Rectal smooth muscle tissue (tissue), 1 donor: Measurements from ENCODE around the gene ST8SIA5.

Experiments used
- H3K27ac ChIP-seq: one replicate; pipeline ENCODE4 v1.7.0; 2013; ENCODE audit warnings: low read depth, low read length, inconsistent platforms
- H3K27me3 ChIP-seq: one replicate; pipeline ENCODE4 v1.7.0; 2013; ENCODE audit warnings: low read length; ENCODE audit not compliant: control insufficient read depth, insufficient read depth
- H3K36me3 ChIP-seq: one replicate; pipeline ENCODE4 v1.7.0; 2013; ENCODE audit warnings: low read length; ENCODE audit not compliant: control insufficient read depth, insufficient read depth
- H3K4me1 ChIP-seq: one replicate; pipeline ENCODE4 v1.7.0; 2013; ENCODE audit warnings: low read length; ENCODE audit not compliant: control insufficient read depth, insufficient read depth
- H3K4me3 ChIP-seq: one replicate; pipeline ENCODE4 v1.7.0; 2013; ENCODE audit warnings: low read length
- H3K9ac ChIP-seq: one replicate; pipeline ENCODE4 v1.7.0; 2013; ENCODE audit warnings: low read length

Gene ST8SIA5

DNA sequence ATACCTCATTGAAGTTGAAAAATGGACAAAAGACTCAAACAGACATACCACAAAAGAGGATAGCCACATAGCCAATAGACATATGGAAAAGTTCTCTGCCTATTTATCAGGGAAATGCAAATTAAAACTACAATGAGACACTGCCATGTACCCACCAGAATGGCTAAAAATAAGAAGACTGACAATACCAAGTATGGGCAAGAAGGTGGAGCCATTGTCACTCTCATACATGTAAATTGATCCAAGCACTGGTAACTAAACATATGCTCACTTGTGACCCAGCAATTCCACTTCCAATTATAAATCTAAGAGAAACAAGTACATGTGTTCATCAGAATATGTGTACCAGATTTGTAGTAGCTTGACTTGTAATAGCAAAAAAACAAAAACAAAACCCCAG lies 104.5 kb downstream of the ST8SIA5 start:
- no peaks in the 10 kb centered on the region for H3K27me3 ChIP-seq

GRCh38 chr18:46650681-46651080 lies 106.2 kb downstream of the ST8SIA5 start:
- Histone ChIP-seq H3K36me3 (no peaks in the 10 kb centered on the region), H3K9ac (no peak overlapping the region), H3K4me3 (no peak overlapping the region), H3K27ac (no peak overlapping the region), H3K27me3 (no peaks in the 10 kb centered on the region), H3K4me1 (no peaks in the 10 kb centered on the region)

More for the DNA sequence above, 104.5 kb downstream of the ST8SIA5 start:
- Histone ChIP-seq H3K4me1 (no peaks in the 10 kb centered on the region), H3K4me3 (no peak overlapping the region), H3K36me3 (no peaks in the 10 kb centered on the region), H3K9ac (no peak overlapping the region), H3K27ac (no peak overlapping the region)

DNA sequence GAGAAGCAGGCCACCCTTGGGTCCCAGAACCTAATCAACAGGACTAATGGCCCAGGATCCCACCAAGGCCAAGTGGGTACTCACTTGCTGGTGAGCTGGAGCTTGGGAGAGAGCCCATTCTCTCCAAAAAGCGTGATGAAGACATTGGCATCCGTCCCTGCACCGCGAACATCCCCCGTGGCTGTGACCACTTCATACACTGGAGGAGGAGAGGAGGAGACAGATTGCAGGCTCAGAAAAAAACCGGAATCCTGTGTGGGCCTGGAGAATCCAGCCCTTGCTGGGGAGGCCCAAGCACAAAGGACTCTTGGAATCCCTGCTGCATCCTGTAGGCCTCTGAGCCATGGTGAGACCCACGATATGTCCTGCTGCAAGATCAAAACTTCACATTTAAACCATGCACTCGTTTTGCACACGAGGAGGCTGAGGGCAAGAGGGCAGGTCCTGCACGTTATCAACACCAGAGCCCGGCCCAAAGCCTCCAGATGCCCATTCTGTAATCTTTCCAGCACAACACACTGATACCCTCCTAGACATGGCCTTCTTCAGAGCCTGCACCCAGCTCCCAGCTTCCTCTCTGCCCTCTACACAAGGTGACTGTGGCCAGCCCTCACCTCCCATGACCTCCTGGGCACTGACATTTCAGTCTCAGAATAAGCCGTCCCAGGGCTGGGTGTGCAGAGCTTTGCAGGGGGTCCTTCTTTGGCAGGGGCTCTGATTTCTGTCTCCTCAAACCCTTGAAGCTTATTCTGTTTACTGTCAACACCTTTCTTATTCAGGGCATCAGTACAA lies 107.6 kb downstream of the ST8SIA5 start:
- Histone ChIP-seq H3K9ac (no peak overlapping the region), H3K4me1 (no peaks in the 10 kb centered on the region), H3K27ac (no peak overlapping the region), H3K27me3 (no peaks in the 10 kb centered on the region), H3K4me3 (no peak overlapping the region), H3K36me3 (no peaks in the 10 kb centered on the region)

DNA sequence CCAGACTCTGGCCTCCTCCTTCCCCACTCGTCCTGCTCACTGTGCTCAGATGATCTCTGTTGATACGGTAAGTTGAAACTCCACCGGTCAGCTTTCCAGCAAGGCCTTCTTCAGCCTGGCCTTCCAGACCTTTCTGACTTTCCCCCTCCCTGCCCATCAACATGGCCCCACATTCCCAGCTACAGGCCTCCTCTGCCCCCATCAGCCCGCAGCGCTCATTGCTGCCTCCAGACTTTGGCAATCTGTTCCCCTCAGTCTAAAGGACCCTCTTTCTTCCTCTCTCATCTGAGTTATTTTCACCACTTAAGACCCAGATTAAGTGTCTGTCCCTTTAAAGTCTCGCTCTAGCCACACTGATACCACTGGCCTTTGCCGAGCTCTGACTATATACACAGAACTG lies 110.4 kb downstream of the ST8SIA5 start:
- Histone ChIP-seq H3K27ac (no peak overlapping the region), H3K4me3 (no peak overlapping the region), H3K4me1 (no peaks in the 10 kb centered on the region), H3K9ac (no peak overlapping the region), H3K36me3 (no peaks in the 10 kb centered on the region), H3K27me3 (no peaks in the 10 kb centered on the region)

DNA sequence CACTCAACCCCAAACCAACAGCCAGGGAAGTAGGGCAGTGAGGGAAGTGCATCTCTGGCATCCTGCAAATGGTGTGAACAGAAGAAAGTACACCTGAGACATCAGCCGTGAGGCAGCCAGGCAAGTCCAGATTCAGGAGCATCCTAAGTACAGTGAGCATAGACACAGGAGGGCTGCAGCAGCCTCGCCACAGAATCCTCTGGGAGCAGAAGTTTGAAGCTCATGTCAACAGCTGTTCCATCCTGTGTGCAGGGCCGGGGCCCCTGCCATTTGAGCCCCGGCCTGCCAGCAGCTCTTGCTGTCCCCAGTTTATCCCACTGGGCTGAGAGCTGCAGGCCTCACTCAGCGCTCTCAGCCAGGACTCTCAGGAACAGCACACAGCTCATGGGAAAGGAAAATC lies 114.3 kb downstream of the ST8SIA5 start:
- Histone ChIP-seq H3K27me3 (no peaks in the 10 kb centered on the region), H3K4me3 (no peak overlapping the region), H3K36me3 (no peaks in the 10 kb centered on the region), H3K27ac (no peak overlapping the region), H3K9ac (no peak overlapping the region), H3K4me1 (no peaks in the 10 kb centered on the region)

- H3K27ac ChIP-seq = no peak overlapping the region
- H3K36me3 ChIP-seq = no peaks in the 10 kb centered on the region
- no peak overlapping the region for H3K4me3 ChIP-seq
- no peaks in the 10 kb centered on the region for H3K27me3 ChIP-seq
- H3K4me1 ChIP-seq = no peaks in the 10 kb centered on the region
- H3K9ac ChIP-seq = no peak overlapping the region
Measured at GRCh38 chr18:46641917-46642316, 114.9 kb downstream of the ST8SIA5 start.

GRCh38 chr18:46639386-46639785 lies 117.5 kb downstream of the ST8SIA5 start:
- H3K4me1 ChIP-seq = no peaks in the 10 kb centered on the region
- no peak overlapping the region for H3K4me3 ChIP-seq
- H3K36me3 ChIP-seq = no peaks in the 10 kb centered on the region
- no peak overlapping the region for H3K9ac ChIP-seq
- no peaks in the 10 kb centered on the region for H3K27me3 ChIP-seq
- no peak overlapping the region for H3K27ac ChIP-seq

DNA sequence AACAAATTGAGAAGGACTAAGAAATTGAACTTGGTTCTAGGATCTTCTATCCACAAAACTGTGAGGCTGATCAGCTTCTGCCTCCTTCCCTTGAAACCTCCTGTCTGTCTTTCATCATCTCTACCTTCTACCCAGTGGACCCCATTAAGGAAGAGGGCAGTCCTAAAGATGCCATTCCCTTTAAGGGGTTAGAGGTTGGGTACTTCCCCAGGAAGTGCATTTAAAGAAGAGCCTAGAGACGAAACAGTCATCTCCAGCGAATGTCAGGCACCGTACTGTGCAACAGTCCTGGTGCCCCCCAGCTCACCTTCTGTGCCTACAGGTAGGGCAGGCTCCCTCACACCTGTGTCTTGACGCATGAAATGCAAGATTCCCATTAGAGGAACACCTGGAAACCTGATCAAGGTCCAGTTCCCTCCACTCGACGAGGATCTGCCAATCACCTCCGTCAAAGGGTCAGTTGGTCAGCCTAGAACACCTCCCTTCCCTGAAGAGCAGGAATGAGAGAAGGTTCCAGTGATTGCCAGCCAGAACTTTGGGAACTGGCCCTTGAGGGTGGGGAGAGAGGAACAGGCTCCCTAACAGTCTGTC lies 120.7 kb downstream of the ST8SIA5 start:
- no peaks in the 10 kb centered on the region for H3K27me3 ChIP-seq
- H3K4me1 ChIP-seq = no peaks in the 10 kb centered on the region
- H3K4me3 ChIP-seq = no peak overlapping the region
- H3K36me3 ChIP-seq = no peaks in the 10 kb centered on the region
- H3K27ac ChIP-seq = no peak overlapping the region
- no peak overlapping the region for H3K9ac ChIP-seq

- Histone ChIP-seq H3K27me3 (no peaks in the 10 kb centered on the region), H3K4me3 (no peak overlapping the region), H3K4me1 (no peaks in the 10 kb centered on the region), H3K27ac (no peak overlapping the region), H3K36me3 (no peaks in the 10 kb centered on the region), H3K9ac (no peak overlapping the region)
Measured at GRCh38 chr18:46632401-46633071, 124.3 kb downstream of the ST8SIA5 start.

GRCh38 chr18:46630991-46631390 lies 125.9 kb downstream of the ST8SIA5 start:
- Histone ChIP-seq H3K27ac (no peak overlapping the region), H3K4me3 (no peak overlapping the region), H3K27me3 (no peaks in the 10 kb centered on the region), H3K9ac (no peak overlapping the region), H3K36me3 (no peaks in the 10 kb centered on the region), H3K4me1 (no peaks in the 10 kb centered on the region)

GRCh38 chr18:46630160-46630559 lies 126.7 kb downstream of the ST8SIA5 start:
- no peak overlapping the region for H3K4me3 ChIP-seq
- H3K36me3 ChIP-seq = no peaks in the 10 kb centered on the region
- H3K27me3 ChIP-seq = no peaks in the 10 kb centered on the region
- no peak overlapping the region for H3K27ac ChIP-seq
- H3K4me1 ChIP-seq = no peaks in the 10 kb centered on the region
- H3K9ac ChIP-seq = no peak overlapping the region

DNA sequence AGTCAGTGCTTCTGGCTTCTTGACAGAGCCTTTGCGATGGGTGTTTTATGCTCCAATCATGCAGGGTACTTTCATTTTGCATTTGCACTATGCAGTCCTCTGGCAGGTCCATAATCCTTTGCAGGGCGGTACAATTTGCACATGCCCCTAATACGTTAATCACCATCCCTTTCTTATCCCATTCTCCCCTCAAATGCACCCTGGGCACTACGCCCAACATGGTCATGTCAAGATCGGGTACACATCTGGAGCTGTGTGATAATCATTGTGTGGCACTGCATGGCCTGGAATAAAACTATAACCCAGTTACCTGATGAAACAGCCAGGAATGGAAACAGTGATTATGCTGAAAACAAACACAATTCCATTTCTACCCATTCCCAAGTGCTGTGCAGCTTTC lies 127.5 kb downstream of the ST8SIA5 start:
- Histone ChIP-seq H3K4me3 (no peak overlapping the region), H3K27ac (no peak overlapping the region), H3K9ac (no peak overlapping the region), H3K36me3 (no peaks in the 10 kb centered on the region), H3K4me1 (no peaks in the 10 kb centered on the region), H3K27me3 (no peaks in the 10 kb centered on the region)
